ENCODE measurements around the gene PLEKHN1.

Gene PLEKHN1

GRCh38 chr1:947958-948357 is 18.3 kb upstream of the PLEKHN1 start:
- WGBS (ENCODE audit: extremely low coverage, insufficient coverage, insufficient read length) = no CpG with 5 or more reads among the region's 15 CpGs

GRCh38 chr1:950268-950667 is 16.0 kb upstream of the PLEKHN1 start:
- Histone ChIP-seq H3K4me2 (ENCODE audit: low read length) (no peak overlapping the region), H3K36me3 (ENCODE audit: control insufficient read depth in 1 of 2, insufficient read depth in 2 of 2, low read length in 2 of 2) (peaks cover 95 to 96% of the 10 kb centered on the region in 2 experiments), H3K9ac (ENCODE audit: low read length) (no peak overlapping the region), H3K18ac (ENCODE audit: low read length) (no peak overlapping the region), H3K14ac (ENCODE audit: low read length) (no peak overlapping the region), H3K4ac (ENCODE audit: low read depth, low read length) (no peak overlapping the region), H3K9me3 (ENCODE audit: insufficient read depth, low read depth, low read length) (peaks cover 6% of the 10 kb centered on the region), H3K27ac (ENCODE audit: low read depth, low read length) (no peak overlapping the region), H3K79me1 (ENCODE audit: low read length) (no peaks in the 10 kb centered on the region), H2BK120ac (ENCODE audit: insufficient read depth, low read length, poor library complexity) (no peak overlapping the region), H3K4me3 (ENCODE audit: low read depth, low read length) (peak overlapping the region; percentile 33), H4K8ac (ENCODE audit: low read depth, low read length) (no peak overlapping the region), H3K27me3 (ENCODE audit: insufficient read depth, low read length) (no peaks in the 10 kb centered on the region), H3K79me2 (ENCODE audit: control insufficient read depth, insufficient read depth, low read length, poor library complexity) (no peaks in the 10 kb centered on the region), H2AFZ (ENCODE audit: insufficient read depth, low read length, poor library complexity) (no peak overlapping the region), H4K91ac (ENCODE audit: low read depth, low read length) (no peak overlapping the region), H2BK12ac (ENCODE audit: low read length) (no peak overlapping the region), H3K4me1 (ENCODE audit: control insufficient read depth in 1 of 2, insufficient read depth in 2 of 2, low read length in 2 of 2) (no peaks in the 10 kb centered on the region), H4K12ac (ENCODE audit: low read depth, low read length) (no peak overlapping the region), H3K23ac (ENCODE audit: low read length) (peak overlapping the region; percentile 18), H2BK5ac (ENCODE audit: low read depth, low read length, poor library complexity) (no peak overlapping the region), H2AK5ac (ENCODE audit: low read length) (no peak overlapping the region)
- no CpG with 5 or more reads among the region's 9 CpGs for WGBS (ENCODE audit: extremely low coverage, insufficient coverage, insufficient read length)
- DNase-seq = no peak

More at GRCh38 chr1:947958-948357, 18.3 kb upstream of the PLEKHN1 start:
- Histone ChIP-seq H3K23ac (ENCODE audit: low read length) (no peak overlapping the region), H3K9ac (ENCODE audit: low read length) (no peak overlapping the region), H2BK5ac (ENCODE audit: low read depth, low read length, poor library complexity) (no peak overlapping the region), H3K79me1 (ENCODE audit: low read length) (no peaks in the 10 kb centered on the region), H3K4me2 (ENCODE audit: low read length) (no peak overlapping the region), H3K14ac (ENCODE audit: low read length) (no peak overlapping the region), H3K27ac (ENCODE audit: low read depth, low read length) (no peak overlapping the region), H4K8ac (ENCODE audit: low read depth, low read length) (no peak overlapping the region), H3K9me3 (ENCODE audit: insufficient read depth, low read depth, low read length) (peaks cover 6% of the 10 kb centered on the region), H3K18ac (ENCODE audit: low read length) (no peak overlapping the region), H3K4ac (ENCODE audit: low read depth, low read length) (no peak overlapping the region), H3K79me2 (ENCODE audit: control insufficient read depth, insufficient read depth, low read length, poor library complexity) (no peaks in the 10 kb centered on the region), H2BK120ac (ENCODE audit: insufficient read depth, low read length, poor library complexity) (no peak overlapping the region), H3K27me3 (ENCODE audit: insufficient read depth, low read length) (no peaks in the 10 kb centered on the region), H2AK5ac (ENCODE audit: low read length) (no peak overlapping the region), H2AFZ (ENCODE audit: insufficient read depth, low read length, poor library complexity) (no peak overlapping the region), H3K36me3 (ENCODE audit: control insufficient read depth in 1 of 2, insufficient read depth in 2 of 2, low read length in 2 of 2) (peaks cover 83 to 89% of the 10 kb centered on the region in 2 experiments), H3K4me1 (ENCODE audit: control insufficient read depth in 1 of 2, insufficient read depth in 2 of 2, low read length in 2 of 2) (peaks cover 2 to 3% of the 10 kb centered on the region in 2 experiments), H3K4me3 (ENCODE audit: low read depth, low read length) (no peak overlapping the region), H4K12ac (ENCODE audit: low read depth, low read length) (no peak overlapping the region), H4K91ac (ENCODE audit: low read depth, low read length) (no peak overlapping the region), H2BK12ac (ENCODE audit: low read length) (no peak overlapping the region)
- no peak for DNase-seq

GRCh38 chr1:950881-951280 is 15.4 kb upstream of the PLEKHN1 start:
- DNase-seq = no peak
- Histone ChIP-seq H3K27me3 (ENCODE audit: insufficient read depth, low read length) (no peaks in the 10 kb centered on the region), H2BK120ac (ENCODE audit: insufficient read depth, low read length, poor library complexity) (no peak overlapping the region), H3K23ac (ENCODE audit: low read length) (no peak overlapping the region), H3K9me3 (ENCODE audit: insufficient read depth, low read depth, low read length) (peaks cover 6% of the 10 kb centered on the region), H4K8ac (ENCODE audit: low read depth, low read length) (no peak overlapping the region), H4K12ac (ENCODE audit: low read depth, low read length) (no peak overlapping the region), H3K18ac (ENCODE audit: low read length) (no peak overlapping the region), H3K4me1 (ENCODE audit: control insufficient read depth in 1 of 2, insufficient read depth in 2 of 2, low read length in 2 of 2) (no peaks in the 10 kb centered on the region), H3K4me2 (ENCODE audit: low read length) (no peak overlapping the region), H3K36me3 (ENCODE audit: control insufficient read depth in 1 of 2, insufficient read depth in 2 of 2, low read length in 2 of 2) (peaks cover 96 to 97% of the 10 kb centered on the region in 2 experiments), H2AFZ (ENCODE audit: insufficient read depth, low read length, poor library complexity) (no peak overlapping the region), H3K27ac (ENCODE audit: low read depth, low read length) (no peak overlapping the region), H2AK5ac (ENCODE audit: low read length) (no peak overlapping the region), H3K14ac (ENCODE audit: low read length) (no peak overlapping the region), H3K4ac (ENCODE audit: low read depth, low read length) (no peak overlapping the region), H3K9ac (ENCODE audit: low read length) (no peak overlapping the region), H3K79me2 (ENCODE audit: control insufficient read depth, insufficient read depth, low read length, poor library complexity) (no peaks in the 10 kb centered on the region), H3K79me1 (ENCODE audit: low read length) (no peaks in the 10 kb centered on the region), H4K91ac (ENCODE audit: low read depth, low read length) (no peak overlapping the region), H2BK5ac (ENCODE audit: low read depth, low read length, poor library complexity) (no peak overlapping the region), H3K4me3 (ENCODE audit: low read depth, low read length) (no peak overlapping the region), H2BK12ac (ENCODE audit: low read length) (no peak overlapping the region)
- no CpG with 5 or more reads among the region's 23 CpGs for WGBS (ENCODE audit: extremely low coverage, insufficient coverage, insufficient read length)

- Histone ChIP-seq H3K27ac (ENCODE audit: low read depth, low read length) (no peak overlapping the region), H3K4me1 (ENCODE audit: control insufficient read depth in 1 of 2, insufficient read depth in 2 of 2, low read length in 2 of 2) (no peaks in the 10 kb centered on the region), H3K27me3 (ENCODE audit: insufficient read depth, low read length) (no peaks in the 10 kb centered on the region), H2AFZ (ENCODE audit: insufficient read depth, low read length, poor library complexity) (no peak overlapping the region), H3K4me2 (ENCODE audit: low read length) (no peak overlapping the region), H3K4me3 (ENCODE audit: low read depth, low read length) (no peak overlapping the region), H4K12ac (ENCODE audit: low read depth, low read length) (no peak overlapping the region), H2BK5ac (ENCODE audit: low read depth, low read length, poor library complexity) (no peak overlapping the region), H2AK5ac (ENCODE audit: low read length) (no peak overlapping the region), H3K79me1 (ENCODE audit: low read length) (no peaks in the 10 kb centered on the region), H3K18ac (ENCODE audit: low read length) (no peak overlapping the region), H3K79me2 (ENCODE audit: control insufficient read depth, insufficient read depth, low read length, poor library complexity) (no peaks in the 10 kb centered on the region), H4K91ac (ENCODE audit: low read depth, low read length) (no peak overlapping the region), H3K14ac (ENCODE audit: low read length) (no peak overlapping the region), H2BK12ac (ENCODE audit: low read length) (no peak overlapping the region), H3K36me3 (ENCODE audit: control insufficient read depth in 1 of 2, insufficient read depth in 2 of 2, low read length in 2 of 2) (peaks cover 96 to 97% of the 10 kb centered on the region in 2 experiments), H4K8ac (ENCODE audit: low read depth, low read length) (no peak overlapping the region), H3K23ac (ENCODE audit: low read length) (no peak overlapping the region), H3K9ac (ENCODE audit: low read length) (no peak overlapping the region), H3K4ac (ENCODE audit: low read depth, low read length) (no peak overlapping the region), H3K9me3 (ENCODE audit: insufficient read depth, low read depth, low read length) (peaks cover 6% of the 10 kb centered on the region), H2BK120ac (ENCODE audit: insufficient read depth, low read length, poor library complexity) (no peak overlapping the region)
- DNase-seq = no peak
- no CpG with 5 or more reads among the region's 6 CpGs for WGBS (ENCODE audit: extremely low coverage, insufficient coverage, insufficient read length)
Measured at GRCh38 chr1:951364-951763, 14.9 kb upstream of the PLEKHN1 start.

All from trophoblast cell (in vitro differentiated cells and primary cell).